Measurements from ENCODE around the gene DMRTB1.
A peak's percentile ranks its signal among the peaks of the same experiment; 100 is the strongest.

DMRTB1 gene

GRCh38 chr1:53511323-53511932, 52.2 kb downstream of the DMRTB1 start:
- no peak for DNase-seq

- no peak for DNase-seq
Observed at GRCh38 chr1:53511933-53512806, 53.0 kb downstream of the DMRTB1 start.

GRCh38 chr1:53512807-53513755, 53.9 kb downstream of the DMRTB1 start:
- no peak for DNase-seq

- DNase-seq, result no peak
Observed at GRCh38 chr1:53513846-53514245, 54.6 kb downstream of the DMRTB1 start.

- DNase-seq, result no peak
Observed at GRCh38 chr1:53514436-53514835, 55.2 kb downstream of the DMRTB1 start.

- DNase-seq, result peak in 1 of 2 experiments; percentile 28
Observed at GRCh38 chr1:53516181-53516580, 57.0 kb downstream of the DMRTB1 start.
